GM18526 (cell line): Measurements from ENCODE around the gene MEGF9.

Source experiments
- POLR2A ChIP-seq: IDR thresholded peaks from 3 replicates; pipeline ENCODE4 v1.6.1; 2011; ENCODE audit not compliant: insufficient read length; ENCODE audit errors: extremely low read depth

MEGF9 gene

DNA sequence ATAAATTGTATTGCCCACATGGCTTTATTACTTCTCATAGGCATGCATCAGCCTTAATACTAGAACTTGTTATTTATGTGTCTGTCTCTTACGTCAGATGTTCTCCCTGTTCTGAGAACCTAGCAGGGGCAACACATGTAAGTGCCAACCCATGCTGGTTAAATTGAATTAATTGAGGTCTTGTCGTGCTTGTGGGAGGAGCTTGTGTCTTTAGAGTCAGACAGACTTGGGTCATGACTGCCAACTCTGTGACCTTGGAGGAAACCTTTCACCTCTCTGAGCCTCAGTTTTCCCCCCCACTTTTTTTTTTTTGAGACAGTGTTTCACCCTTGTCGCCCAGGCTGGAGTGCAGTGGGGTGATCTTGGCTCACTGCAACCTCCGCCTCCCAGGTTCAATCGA is 2.2 kb upstream of the MEGF9 start:
- TF ChIP-seq POLR2A, result no peak

DNA sequence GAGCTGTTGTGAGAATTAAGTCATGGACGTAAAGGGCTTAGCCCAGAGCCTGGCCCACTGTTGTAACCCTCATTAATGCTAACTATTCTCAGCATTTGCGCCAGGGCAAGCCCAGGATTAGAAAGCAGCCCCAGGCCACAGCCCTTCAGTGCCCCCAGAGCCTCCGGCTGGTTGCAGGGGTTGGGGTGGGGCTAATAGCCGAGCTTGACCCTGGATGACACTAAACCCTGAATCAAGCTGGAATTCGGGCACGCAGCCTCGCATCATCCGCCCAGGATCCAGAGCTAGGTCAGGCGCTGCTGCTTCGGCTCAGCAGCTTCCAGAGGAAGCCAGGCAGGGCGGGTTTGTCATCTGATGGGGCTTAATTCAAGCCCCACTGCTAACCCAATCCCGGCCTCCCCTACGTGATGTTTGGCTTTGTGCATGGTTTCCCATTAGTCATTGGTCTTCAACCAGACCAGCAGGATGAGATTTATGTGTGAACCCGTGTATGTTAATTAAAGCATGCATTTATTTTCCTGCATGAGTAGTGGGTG is 1.2 kb upstream of the MEGF9 start:
- TF ChIP-seq POLR2A, result no peak

- TF ChIP-seq POLR2A, result no peak
These were observed 647 bp upstream of the MEGF9 start for GRCh38 chr9:120714846-120715388.

- TF ChIP-seq POLR2A, result no peak
These were observed 798 bp downstream of the MEGF9 start for GRCh38 chr9:120713257-120714087.

- TF ChIP-seq POLR2A, result no peak
These were observed 1.7 kb downstream of the MEGF9 start for GRCh38 chr9:120712539-120713031.

GRCh38 chr9:120711841-120712538 is 2.3 kb downstream of the MEGF9 start:
- TF ChIP-seq POLR2A, result no peak

DNA sequence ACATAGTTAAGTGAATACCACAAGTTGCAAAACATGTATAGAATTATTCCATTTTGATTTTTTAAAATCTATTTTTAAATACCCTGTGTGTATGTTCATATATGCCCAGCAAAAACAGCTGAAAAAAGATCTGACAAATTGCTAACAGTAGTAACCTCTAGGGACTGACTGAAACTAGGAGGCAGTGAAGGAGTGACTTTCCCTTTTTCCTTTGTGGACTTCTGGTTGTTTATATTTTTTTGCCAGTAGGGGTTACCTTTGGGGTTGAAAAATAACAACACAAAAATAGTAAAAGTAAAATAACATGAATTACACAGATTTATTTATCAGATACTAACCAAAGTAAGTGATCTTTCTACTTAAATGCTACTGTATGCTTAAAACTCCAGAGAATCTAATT is 2.9 kb downstream of the MEGF9 start:
- no peak for TF ChIP-seq POLR2A

GRCh38 chr9:120710110-120710981 is 3.9 kb downstream of the MEGF9 start:
- TF ChIP-seq POLR2A, result no peak

GRCh38 chr9:120708526-120709224 is 5.6 kb downstream of the MEGF9 start:
- no peak for TF ChIP-seq POLR2A

DNA sequence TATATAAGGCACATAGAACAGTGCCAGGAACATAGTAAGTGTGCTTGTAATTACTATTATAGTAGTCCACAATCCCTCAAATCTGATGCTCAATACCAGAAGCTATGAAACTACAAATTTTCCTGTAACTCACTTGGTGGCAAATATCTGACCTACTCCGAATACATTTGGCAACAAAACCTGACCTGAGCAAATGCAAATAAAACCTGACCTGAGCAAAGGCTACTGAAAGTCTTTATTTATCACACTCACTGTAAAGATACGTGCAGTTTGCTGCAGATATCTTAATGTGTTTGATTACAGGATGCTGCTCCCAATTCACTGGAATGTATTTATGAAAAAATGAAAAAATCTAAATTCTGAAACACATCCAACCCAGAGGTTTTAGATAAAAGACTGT is 7.1 kb downstream of the MEGF9 start:
- no peak for TF ChIP-seq POLR2A

GRCh38 chr9:120705174-120705573 is 9.1 kb downstream of the MEGF9 start:
- no peak for TF ChIP-seq POLR2A

DNA sequence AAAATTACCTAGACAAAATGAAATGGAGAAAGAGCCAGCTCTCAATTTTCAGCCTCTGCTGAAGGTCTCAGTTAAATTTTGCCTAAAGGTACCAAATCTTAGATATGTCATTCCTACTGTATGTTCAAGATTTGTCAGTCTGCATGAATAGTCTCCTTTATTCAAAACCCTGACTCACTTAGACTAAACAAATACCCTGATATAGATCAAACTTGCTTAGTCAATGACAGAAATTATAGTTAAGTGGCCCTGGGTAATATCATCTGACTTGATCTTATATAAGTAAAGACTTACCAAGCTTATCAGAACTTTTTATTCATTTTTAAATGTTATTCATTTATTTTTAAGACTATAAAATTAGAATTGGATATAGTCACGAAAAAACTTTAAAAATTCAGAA is 12.2 kb downstream of the MEGF9 start:
- TF ChIP-seq POLR2A, result no peak

DNA sequence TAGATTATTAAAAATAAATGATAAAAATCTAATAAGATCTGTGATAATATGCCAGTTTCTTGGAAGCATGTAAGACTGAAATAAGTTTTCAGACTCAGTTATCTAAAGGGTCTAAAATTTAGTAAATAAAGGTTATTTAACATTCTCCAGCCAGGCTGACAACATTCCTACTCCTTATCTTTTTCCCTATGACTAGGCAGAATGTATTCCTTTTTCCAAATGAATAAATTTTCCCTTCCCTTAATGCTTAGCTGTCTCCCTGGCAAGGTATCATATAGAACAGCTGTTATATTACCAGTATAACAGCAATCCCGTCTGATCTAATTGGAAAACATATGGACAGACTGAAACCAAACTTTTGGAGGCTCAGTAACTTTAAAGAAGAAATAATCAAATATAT is 13.0 kb downstream of the MEGF9 start:
- TF ChIP-seq POLR2A, result no peak

DNA sequence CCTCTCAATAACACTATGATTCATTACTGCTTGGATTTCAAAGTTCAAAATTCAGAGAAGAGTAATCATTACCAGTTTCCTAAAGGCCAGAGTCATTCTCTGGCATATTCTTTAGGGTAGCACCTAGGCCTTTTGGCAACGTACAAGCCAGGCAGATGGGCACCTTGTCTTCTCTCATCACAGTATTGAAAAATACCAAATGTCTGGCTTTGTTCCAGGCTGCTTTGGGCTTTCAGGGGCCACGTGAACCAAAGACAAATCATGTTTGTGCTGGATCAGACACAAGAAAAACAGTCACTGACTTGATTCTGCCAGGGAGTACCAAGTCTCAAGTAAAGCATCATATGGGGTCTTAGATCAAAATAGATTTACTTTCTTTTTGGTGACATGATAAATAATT is 15.5 kb downstream of the MEGF9 start:
- no peak for TF ChIP-seq POLR2A
